ENCODE results near the gene LRP11. TPM values are rescaled to one million over a fixed set of nuclear protein-coding genes. Genes with fewer than 3 reads are reported as not detected.

Gene LRP11
- total and polyA plus RNA-seq, 2 of the 13 experiments (the other 11 are each of a cell fraction or from before 2014, with no cell fraction given): 32.4 to 48.9 TPM

DNA sequence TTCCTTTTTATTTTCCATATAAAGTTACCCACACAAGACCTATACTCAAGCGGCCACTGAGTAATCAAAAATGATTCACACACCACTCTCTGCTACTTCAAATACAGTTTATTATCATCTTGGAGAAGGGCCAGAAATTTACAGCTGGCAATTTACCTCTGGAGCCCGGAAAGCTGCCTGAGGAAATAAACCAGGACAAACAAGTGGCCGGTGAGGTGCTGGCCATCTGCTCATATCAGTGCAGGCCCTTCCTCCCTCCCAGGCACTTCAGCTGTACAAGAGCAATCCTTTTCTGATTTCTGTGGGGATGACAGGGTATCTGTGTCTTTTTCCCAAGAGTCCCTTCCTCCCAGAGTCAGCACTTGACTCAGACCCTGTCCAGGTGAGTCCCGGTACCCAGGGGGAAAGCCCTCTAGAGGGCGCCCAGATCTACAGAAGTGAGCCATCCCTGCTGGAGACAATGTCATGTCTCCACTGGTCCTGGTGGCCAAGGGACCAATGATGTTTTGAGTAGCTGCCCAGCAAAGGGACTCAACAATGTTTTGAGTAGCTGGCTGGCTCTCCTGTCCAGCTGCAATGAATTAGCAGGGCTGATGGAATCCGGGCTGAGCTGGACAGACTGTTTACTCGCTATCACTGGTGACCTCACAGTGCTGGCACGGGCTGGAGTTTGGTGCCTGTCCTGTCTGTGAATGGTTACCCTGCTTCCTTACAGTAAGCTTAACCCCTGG lies 23.6 kb downstream of the LRP11 start (continued):
- TF ChIP-seq, protein P1, sequence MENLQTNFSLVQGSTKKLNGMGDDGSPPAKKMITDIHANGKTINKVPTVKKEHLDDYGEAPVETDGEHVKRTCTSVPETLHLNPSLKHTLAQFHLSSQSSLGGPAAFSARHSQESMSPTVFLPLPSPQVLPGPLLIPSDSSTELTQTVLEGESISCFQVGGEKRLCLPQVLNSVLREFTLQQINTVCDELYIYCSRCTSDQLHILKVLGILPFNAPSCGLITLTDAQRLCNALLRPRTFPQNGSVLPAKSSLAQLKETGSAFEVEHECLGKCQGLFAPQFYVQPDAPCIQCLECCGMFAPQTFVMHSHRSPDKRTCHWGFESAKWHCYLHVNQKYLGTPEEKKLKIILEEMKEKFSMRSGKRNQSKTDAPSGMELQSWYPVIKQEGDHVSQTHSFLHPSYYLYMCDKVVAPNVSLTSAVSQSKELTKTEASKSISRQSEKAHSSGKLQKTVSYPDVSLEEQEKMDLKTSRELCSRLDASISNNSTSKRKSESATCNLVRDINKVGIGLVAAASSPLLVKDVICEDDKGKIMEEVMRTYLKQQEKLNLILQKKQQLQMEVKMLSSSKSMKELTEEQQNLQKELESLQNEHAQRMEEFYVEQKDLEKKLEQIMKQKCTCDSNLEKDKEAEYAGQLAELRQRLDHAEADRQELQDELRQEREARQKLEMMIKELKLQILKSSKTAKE (CRISPR knock-in tag; IDR thresholded peaks at IDR 0.05; ENCODE audit: borderline replicate concordance): no peak
- TF ChIP-seq, protein P2, sequence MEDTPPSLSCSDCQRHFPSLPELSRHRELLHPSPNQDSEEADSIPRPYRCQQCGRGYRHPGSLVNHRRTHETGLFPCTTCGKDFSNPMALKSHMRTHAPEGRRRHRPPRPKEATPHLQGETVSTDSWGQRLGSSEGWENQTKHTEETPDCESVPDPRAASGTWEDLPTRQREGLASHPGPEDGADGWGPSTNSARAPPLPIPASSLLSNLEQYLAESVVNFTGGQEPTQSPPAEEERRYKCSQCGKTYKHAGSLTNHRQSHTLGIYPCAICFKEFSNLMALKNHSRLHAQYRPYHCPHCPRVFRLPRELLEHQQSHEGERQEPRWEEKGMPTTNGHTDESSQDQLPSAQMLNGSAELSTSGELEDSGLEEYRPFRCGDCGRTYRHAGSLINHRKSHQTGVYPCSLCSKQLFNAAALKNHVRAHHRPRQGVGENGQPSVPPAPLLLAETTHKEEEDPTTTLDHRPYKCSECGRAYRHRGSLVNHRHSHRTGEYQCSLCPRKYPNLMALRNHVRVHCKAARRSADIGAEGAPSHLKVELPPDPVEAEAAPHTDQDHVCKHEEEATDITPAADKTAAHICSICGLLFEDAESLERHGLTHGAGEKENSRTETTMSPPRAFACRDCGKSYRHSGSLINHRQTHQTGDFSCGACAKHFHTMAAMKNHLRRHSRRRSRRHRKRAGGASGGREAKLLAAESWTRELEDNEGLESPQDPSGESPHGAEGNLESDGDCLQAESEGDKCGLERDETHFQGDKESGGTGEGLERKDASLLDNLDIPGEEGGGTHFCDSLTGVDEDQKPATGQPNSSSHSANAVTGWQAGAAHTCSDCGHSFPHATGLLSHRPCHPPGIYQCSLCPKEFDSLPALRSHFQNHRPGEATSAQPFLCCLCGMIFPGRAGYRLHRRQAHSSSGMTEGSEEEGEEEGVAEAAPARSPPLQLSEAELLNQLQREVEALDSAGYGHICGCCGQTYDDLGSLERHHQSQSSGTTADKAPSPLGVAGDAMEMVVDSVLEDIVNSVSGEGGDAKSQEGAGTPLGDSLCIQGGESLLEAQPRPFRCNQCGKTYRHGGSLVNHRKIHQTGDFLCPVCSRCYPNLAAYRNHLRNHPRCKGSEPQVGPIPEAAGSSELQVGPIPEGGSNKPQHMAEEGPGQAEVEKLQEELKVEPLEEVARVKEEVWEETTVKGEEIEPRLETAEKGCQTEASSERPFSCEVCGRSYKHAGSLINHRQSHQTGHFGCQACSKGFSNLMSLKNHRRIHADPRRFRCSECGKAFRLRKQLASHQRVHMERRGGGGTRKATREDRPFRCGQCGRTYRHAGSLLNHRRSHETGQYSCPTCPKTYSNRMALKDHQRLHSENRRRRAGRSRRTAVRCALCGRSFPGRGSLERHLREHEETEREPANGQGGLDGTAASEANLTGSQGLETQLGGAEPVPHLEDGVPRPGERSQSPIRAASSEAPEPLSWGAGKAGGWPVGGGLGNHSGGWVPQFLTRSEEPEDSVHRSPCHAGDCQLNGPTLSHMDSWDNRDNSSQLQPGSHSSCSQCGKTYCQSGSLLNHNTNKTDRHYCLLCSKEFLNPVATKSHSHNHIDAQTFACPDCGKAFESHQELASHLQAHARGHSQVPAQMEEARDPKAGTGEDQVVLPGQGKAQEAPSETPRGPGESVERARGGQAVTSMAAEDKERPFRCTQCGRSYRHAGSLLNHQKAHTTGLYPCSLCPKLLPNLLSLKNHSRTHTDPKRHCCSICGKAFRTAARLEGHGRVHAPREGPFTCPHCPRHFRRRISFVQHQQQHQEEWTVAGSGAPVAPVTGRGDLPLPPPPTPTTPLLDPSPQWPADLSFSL (CRISPR knock-in tag; IDR thresholded peaks at IDR 0.05): no peak
- TF ChIP-seq GLI4 (CRISPR knock-in tag; IDR thresholded peaks at IDR 0.05; ENCODE audit: borderline replicate concordance): no peak
- TF ChIP-seq, protein P3, sequence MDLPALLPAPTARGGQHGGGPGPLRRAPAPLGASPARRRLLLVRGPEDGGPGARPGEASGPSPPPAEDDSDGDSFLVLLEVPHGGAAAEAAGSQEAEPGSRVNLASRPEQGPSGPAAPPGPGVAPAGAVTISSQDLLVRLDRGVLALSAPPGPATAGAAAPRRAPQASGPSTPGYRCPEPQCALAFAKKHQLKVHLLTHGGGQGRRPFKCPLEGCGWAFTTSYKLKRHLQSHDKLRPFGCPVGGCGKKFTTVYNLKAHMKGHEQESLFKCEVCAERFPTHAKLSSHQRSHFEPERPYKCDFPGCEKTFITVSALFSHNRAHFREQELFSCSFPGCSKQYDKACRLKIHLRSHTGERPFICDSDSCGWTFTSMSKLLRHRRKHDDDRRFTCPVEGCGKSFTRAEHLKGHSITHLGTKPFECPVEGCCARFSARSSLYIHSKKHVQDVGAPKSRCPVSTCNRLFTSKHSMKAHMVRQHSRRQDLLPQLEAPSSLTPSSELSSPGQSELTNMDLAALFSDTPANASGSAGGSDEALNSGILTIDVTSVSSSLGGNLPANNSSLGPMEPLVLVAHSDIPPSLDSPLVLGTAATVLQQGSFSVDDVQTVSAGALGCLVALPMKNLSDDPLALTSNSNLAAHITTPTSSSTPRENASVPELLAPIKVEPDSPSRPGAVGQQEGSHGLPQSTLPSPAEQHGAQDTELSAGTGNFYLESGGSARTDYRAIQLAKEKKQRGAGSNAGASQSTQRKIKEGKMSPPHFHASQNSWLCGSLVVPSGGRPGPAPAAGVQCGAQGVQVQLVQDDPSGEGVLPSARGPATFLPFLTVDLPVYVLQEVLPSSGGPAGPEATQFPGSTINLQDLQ (CRISPR knock-in tag; IDR thresholded peaks at IDR 0.05): no peak
- TF ChIP-seq, protein P4, sequence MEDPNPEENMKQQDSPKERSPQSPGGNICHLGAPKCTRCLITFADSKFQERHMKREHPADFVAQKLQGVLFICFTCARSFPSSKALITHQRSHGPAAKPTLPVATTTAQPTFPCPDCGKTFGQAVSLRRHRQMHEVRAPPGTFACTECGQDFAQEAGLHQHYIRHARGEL (CRISPR knock-in tag; IDR thresholded peaks at IDR 0.05): no peak
- no peak; the same call in 1 of the 2 replicates for TF ChIP-seq KDM5B (CRISPR knock-in tag; IDR thresholded peaks at IDR 0.05; ENCODE audit: borderline replicate concordance)
- TF ChIP-seq ZNF879 (CRISPR knock-in tag; IDR thresholded peaks at IDR 0.05): no peak
- TF ChIP-seq SRSF9 (IDR thresholded peaks at IDR 0.05; ENCODE audit: borderline replicate concordance, insufficient read depth, low read depth, low read length, poor library complexity, severe bottlenecking): no peak
- TF ChIP-seq RXRA (CRISPR knock-in tag; IDR thresholded peaks at IDR 0.05): 0 out of 2 replicates have a peak, but pooled peaks have one; percentile 29
- TF ChIP-seq, protein P5, sequence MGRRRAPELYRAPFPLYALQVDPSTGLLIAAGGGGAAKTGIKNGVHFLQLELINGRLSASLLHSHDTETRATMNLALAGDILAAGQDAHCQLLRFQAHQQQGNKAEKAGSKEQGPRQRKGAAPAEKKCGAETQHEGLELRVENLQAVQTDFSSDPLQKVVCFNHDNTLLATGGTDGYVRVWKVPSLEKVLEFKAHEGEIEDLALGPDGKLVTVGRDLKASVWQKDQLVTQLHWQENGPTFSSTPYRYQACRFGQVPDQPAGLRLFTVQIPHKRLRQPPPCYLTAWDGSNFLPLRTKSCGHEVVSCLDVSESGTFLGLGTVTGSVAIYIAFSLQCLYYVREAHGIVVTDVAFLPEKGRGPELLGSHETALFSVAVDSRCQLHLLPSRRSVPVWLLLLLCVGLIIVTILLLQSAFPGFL (CRISPR knock-in tag; IDR thresholded peaks at IDR 0.05): no peak
- TF ChIP-seq ZBTB7A (CRISPR knock-in tag; IDR thresholded peaks at IDR 0.05): no peak
- TF ChIP-seq, protein P6, sequence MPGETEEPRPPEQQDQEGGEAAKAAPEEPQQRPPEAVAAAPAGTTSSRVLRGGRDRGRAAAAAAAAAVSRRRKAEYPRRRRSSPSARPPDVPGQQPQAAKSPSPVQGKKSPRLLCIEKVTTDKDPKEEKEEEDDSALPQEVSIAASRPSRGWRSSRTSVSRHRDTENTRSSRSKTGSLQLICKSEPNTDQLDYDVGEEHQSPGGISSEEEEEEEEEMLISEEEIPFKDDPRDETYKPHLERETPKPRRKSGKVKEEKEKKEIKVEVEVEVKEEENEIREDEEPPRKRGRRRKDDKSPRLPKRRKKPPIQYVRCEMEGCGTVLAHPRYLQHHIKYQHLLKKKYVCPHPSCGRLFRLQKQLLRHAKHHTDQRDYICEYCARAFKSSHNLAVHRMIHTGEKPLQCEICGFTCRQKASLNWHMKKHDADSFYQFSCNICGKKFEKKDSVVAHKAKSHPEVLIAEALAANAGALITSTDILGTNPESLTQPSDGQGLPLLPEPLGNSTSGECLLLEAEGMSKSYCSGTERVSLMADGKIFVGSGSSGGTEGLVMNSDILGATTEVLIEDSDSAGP (CRISPR knock-in tag; IDR thresholded peaks at IDR 0.05; ENCODE audit: borderline replicate concordance): no peak; the same call in 1 of the 2 replicates
